ENCODE measurements around the gene RBM42. TPM values are rescaled to one million over a fixed set of nuclear protein-coding genes. Genes with fewer than 3 reads are reported as not detected.

Gene RBM42
- polyA plus RNA-seq, 6 donors from 2014 or later, result 30.6 to 71.1 (median 50.9) TPM

DNA sequence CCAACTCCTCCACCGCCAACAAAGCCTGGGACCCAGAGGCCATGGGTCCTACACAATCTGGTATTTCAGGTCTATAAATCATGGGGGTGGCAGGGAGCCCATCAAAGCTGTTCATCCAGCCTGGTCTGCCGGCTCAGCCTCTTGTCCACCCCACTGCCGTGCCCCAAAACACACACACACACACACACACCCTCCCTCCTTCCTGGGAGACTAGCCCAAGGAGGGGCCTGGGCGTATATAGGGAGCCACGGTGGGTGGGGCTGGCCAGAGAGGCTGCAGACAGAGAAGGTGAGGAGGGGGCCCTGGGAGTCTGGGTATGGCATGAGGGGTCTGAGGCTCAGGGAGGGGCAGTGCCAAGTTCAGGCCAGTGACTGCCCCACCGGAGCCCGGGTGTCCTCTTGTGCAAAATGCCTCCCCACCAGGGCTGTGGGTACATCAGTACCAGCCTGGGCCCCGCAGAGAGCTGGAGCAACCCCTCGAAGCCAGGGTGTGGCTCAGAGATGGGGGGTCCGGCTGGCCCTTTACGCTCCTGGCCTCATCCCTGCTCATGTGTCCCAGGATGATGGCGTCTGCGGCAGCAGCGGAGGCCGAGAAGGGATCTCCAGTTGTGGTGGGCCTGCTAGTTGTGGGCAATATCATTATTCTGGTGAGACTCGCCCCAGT is 37.5 kb downstream of the RBM42 start, which contains the start of gene UPK1A:
TSS of gene UPK1A (plus strand) at position 267 of the 663 bp plus-strand sequence. CDS start at position 563, 296 bp downstream.
- peaks cover 0 to 7% (median 0%) of the 10 kb centered on the region in 3 donors for H3K4me1 Mint-ChIP-seq
- H3K36me3 Mint-ChIP-seq, result no peaks in the 10 kb centered on the region
- peaks cover 0 to 16% (median 14%) of the 10 kb centered on the region in 3 donors for H3K27me3 Mint-ChIP-seq
- H3K4me3 Mint-ChIP-seq, result no peak within 1 kb of the TSS
- DNase-seq (no peak), ATAC-seq (ENCODE audit: low read depth in 2 of 2) (no peak)
- peak within 1 kb of the TSS in 1 of 6 donors; percentile 94 for H3K27ac Mint-ChIP-seq
- H3K9me3 Mint-ChIP-seq, result peaks cover 0 to 3% (median 0%) of the 10 kb centered on the region in 7 donors

GRCh38 chr19:35669566-35669965 is 40.7 kb downstream of the RBM42 start:
- ATAC-seq (ENCODE audit: low read depth in 2 of 2) (no peak), DNase-seq (no peak)
- Mint-ChIP-seq H3K27ac (peak overlapping the region in 1 of 6 donors; percentile 20), H3K36me3 (peaks cover 0 to 6% of the 10 kb centered on the region in 2 donors), H3K27me3 (peaks cover 18 to 42% (median 36%) of the 10 kb centered on the region in 3 donors), H3K4me1 (peaks cover 3 to 13% (median 7%) of the 10 kb centered on the region in 3 donors), H3K9me3 (peaks cover 0 to 3% (median 0%) of the 10 kb centered on the region in 7 donors), H3K4me3 (no peak overlapping the region)

GRCh38 chr19:35669974-35670373 is 41.1 kb downstream of the RBM42 start:
- peaks cover 18 to 44% (median 36%) of the 10 kb centered on the region in 3 donors for H3K27me3 Mint-ChIP-seq
- DNase-seq (no peak), ATAC-seq (ENCODE audit: low read depth in 2 of 2) (no peak)
- no peak overlapping the region for H3K4me3 Mint-ChIP-seq
- peaks cover 3 to 13% (median 7%) of the 10 kb centered on the region in 3 donors for H3K4me1 Mint-ChIP-seq
- H3K9me3 Mint-ChIP-seq, result peaks cover 0 to 3% (median 0%) of the 10 kb centered on the region in 7 donors
- H3K27ac Mint-ChIP-seq, result peak overlapping the region in 1 of 6 donors; percentile 20
- peaks cover 0 to 6% of the 10 kb centered on the region in 2 donors for H3K36me3 Mint-ChIP-seq

DNA sequence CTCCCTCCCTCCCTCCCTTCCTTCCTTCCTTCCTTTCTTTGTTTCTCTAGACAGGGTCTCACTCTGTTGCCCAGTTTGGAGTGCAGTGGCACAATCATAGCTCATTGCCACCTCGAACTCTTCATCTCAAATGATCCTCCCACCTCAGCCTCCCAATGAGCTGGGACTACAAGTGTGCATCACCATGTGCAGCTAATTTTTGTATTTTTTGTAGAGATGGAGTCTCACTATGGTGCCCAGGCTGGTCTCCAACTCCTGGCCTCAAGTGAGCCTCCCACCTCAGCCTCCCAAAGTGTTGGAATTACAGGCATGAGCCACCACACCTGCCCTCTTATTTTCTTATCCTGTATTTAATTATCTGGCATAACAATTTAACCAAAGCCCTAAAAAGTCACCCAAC is 41.9 kb downstream of the RBM42 start:
- Mint-ChIP-seq H3K9me3 (peaks cover 0 to 3% (median 0%) of the 10 kb centered on the region in 7 donors), H3K4me3 (no peak overlapping the region), H3K36me3 (peaks cover 0 to 6% of the 10 kb centered on the region in 2 donors), H3K4me1 (peaks cover 3 to 13% (median 7%) of the 10 kb centered on the region in 3 donors), H3K27me3 (peaks cover 18 to 46% (median 39%) of the 10 kb centered on the region in 3 donors), H3K27ac (no peak overlapping the region)
- DNase-seq (no peak), ATAC-seq (ENCODE audit: low read depth in 2 of 2) (no peak)

GRCh38 chr19:35671818-35672217 is 43.0 kb downstream of the RBM42 start:
- Mint-ChIP-seq H3K4me3 (no peak overlapping the region), H3K36me3 (peaks cover 0 to 6% of the 10 kb centered on the region in 2 donors), H3K27ac (no peak overlapping the region), H3K27me3 (peaks cover 18 to 56% (median 50%) of the 10 kb centered on the region in 3 donors), H3K4me1 (peaks cover 3 to 13% (median 7%) of the 10 kb centered on the region in 3 donors), H3K9me3 (peaks cover 0 to 3% (median 0%) of the 10 kb centered on the region in 7 donors)
- ATAC-seq (ENCODE audit: low read depth in 2 of 2) (no peak), DNase-seq (no peak)

GRCh38 chr19:35673121-35673804 is 44.4 kb downstream of the RBM42 start:
- DNase-seq (no peak), ATAC-seq (ENCODE audit: low read depth in 2 of 2) (peak; percentile 61 to 67)
- Mint-ChIP-seq H3K36me3 (peaks cover 0 to 6% of the 10 kb centered on the region in 2 donors), H3K27ac (no peak overlapping the region), H3K4me1 (peaks cover 3 to 10% (median 7%) of the 10 kb centered on the region in 3 donors), H3K4me3 (peak overlapping the region; percentile 61 to 79 (median 73)), H3K9me3 (peaks cover 0 to 4% (median 0%) of the 10 kb centered on the region in 7 donors), H3K27me3 (peaks cover 22 to 64% (median 58%) of the 10 kb centered on the region in 3 donors)

DNA sequence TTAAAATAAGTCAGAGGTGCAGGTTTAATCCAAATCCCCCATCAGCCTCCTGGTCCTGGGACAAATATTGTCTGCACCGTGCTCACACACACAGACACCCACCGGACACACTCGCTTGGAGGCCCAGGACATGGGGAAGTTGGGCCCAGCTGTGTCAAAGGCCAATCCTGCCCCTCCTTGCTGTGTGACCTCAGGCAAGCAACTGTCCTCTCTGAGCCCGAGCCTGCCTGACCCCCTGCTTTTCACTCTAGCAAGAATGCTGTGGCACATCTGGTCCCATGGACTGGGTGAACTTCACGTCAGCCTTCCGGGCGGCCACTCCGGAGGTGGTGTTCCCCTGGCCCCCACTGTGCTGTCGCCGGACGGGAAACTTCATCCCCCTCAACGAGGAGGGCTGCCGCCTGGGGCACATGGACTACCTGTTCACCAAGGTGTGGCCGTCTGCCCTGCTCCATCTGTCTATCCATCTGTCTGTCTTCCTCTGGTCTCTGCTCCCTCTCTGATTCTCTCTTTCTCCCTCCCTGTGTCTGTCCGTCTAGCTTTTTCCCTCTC is 46.8 kb downstream of the RBM42 start:
- DNase-seq (no peak), ATAC-seq (ENCODE audit: low read depth in 2 of 2) (no peak)
- Mint-ChIP-seq H3K36me3 (peaks cover 0 to 6% of the 10 kb centered on the region in 2 donors), H3K4me1 (peaks cover 3 to 7% (median 6%) of the 10 kb centered on the region in 3 donors), H3K27ac (no peak overlapping the region), H3K9me3 (peaks cover 0 to 4% (median 0%) of the 10 kb centered on the region in 7 donors), H3K4me3 (peak overlapping the region in 1 of 8 donors; percentile 78), H3K27me3 (peaks cover 22 to 57% (median 47%) of the 10 kb centered on the region in 3 donors)

Other genes starting within 250 kb of the RBM42 start
- gene FFAR2, start 180.8 kb upstream of the RBM42 start, polyA plus RNA-seq (ENCODE audit: low read depth in 6 of 6), result not detected
- not detected for gene KRTDAP, start 138.6 kb upstream of the RBM42 start, polyA plus RNA-seq (ENCODE audit: low read depth in 6 of 6)
- gene DMKN, start 115.4 kb upstream of the RBM42 start, polyA plus RNA-seq (ENCODE audit: low read depth in 6 of 6), result 1 to 10 TPM in 2 of 6 donors, not detected in 4; 2.6 to 3.1 TPM
- gene SBSN, start 100.7 kb upstream of the RBM42 start, polyA plus RNA-seq (ENCODE audit: low read depth in 6 of 6), result not detected
- not detected for gene GAPDHS, start 95.6 kb upstream of the RBM42 start, polyA plus RNA-seq (ENCODE audit: low read depth in 6 of 6)
- 100 to 1,000 TPM; 153 to 293 (median 162) TPM for gene TMEM147, start 83.4 kb upstream of the RBM42 start, polyA plus RNA-seq (ENCODE audit: low read depth in 6 of 6)
- not detected for gene ATP4A, start 65.4 kb upstream of the RBM42 start, polyA plus RNA-seq (ENCODE audit: low read depth in 6 of 6)
- not detected for gene PMIS2, start 42.9 kb upstream of the RBM42 start, polyA plus RNA-seq (ENCODE audit: low read depth in 6 of 6)
- gene HAUS5, start 16.3 kb upstream of the RBM42 start, polyA plus RNA-seq (ENCODE audit: low read depth in 6 of 6), result 1 to 10 TPM; 6.7 to 9.8 (median 8.6) TPM
- under 1 TPM in 1 of 6 donors, not detected in 5; 0.61 TPM for gene ETV2, start 12.7 kb downstream of the RBM42 start, polyA plus RNA-seq (ENCODE audit: low read depth in 6 of 6)
- gene COX6B1, start 19.3 kb downstream of the RBM42 start, polyA plus RNA-seq (ENCODE audit: low read depth in 6 of 6), result 100 to 1,000 TPM; 623 to 732 (median 678) TPM
- gene UPK1A, start 37.5 kb downstream of the RBM42 start, polyA plus RNA-seq (ENCODE audit: low read depth in 6 of 6), result not detected
- gene ZBTB32, start 75.5 kb downstream of the RBM42 start, polyA plus RNA-seq (ENCODE audit: low read depth in 6 of 6), result 1 to 10 TPM in 1 of 6 donors, under 1 TPM in 4, not detected in 1; 0.21 to 1.3 (median 0.70) TPM
- 1 to 10 TPM in 2 of 6 donors, under 1 TPM in 4; 0.35 to 2.2 (median 0.76) TPM for gene KMT2B, start 89.0 kb downstream of the RBM42 start, polyA plus RNA-seq (ENCODE audit: low read depth in 6 of 6)
- 100 to 1,000 TPM; 114 to 195 (median 134) TPM for gene IGFLR1, start 113.4 kb downstream of the RBM42 start, polyA plus RNA-seq (ENCODE audit: low read depth in 6 of 6)
- 10 to 100 TPM; 26.1 to 41.0 (median 32.5) TPM for gene U2AF1L4, start 116.4 kb downstream of the RBM42 start, polyA plus RNA-seq (ENCODE audit: low read depth in 6 of 6)
- gene PSENEN, start 116.6 kb downstream of the RBM42 start, polyA plus RNA-seq (ENCODE audit: low read depth in 6 of 6), result 100 to 1,000 TPM in 2 of 6 donors, 10 to 100 TPM in 4; 82.4 to 105 (median 94.3) TPM
- gene LIN37, start 119.5 kb downstream of the RBM42 start, polyA plus RNA-seq (ENCODE audit: low read depth in 6 of 6), result 10 to 100 TPM in 3 of 6 donors, 1 to 10 TPM in 3; 8.1 to 17.9 (median 11.1) TPM
- not detected for gene HSPB6, start 128.0 kb downstream of the RBM42 start, polyA plus RNA-seq (ENCODE audit: low read depth in 6 of 6)
- gene PROSER3, start 129.1 kb downstream of the RBM42 start, polyA plus RNA-seq (ENCODE audit: low read depth in 6 of 6), result 10 to 100 TPM in 1 of 6 donors, 1 to 10 TPM in 4, not detected in 1; 3.2 to 13.9 (median 9.0) TPM
- under 1 TPM in 1 of 6 donors, not detected in 5; 0.58 TPM for gene ARHGAP33, start 146.5 kb downstream of the RBM42 start, polyA plus RNA-seq (ENCODE audit: low read depth in 6 of 6)
- gene PRODH2, start 183.8 kb downstream of the RBM42 start, polyA plus RNA-seq (ENCODE audit: low read depth in 6 of 6), result not detected
- gene NPHS1, start 223.5 kb downstream of the RBM42 start, polyA plus RNA-seq (ENCODE audit: low read depth in 6 of 6), result not detected
- not detected for gene KIRREL2, start 227.9 kb downstream of the RBM42 start, polyA plus RNA-seq (ENCODE audit: low read depth in 6 of 6)
- gene APLP1, start 239.5 kb downstream of the RBM42 start, polyA plus RNA-seq (ENCODE audit: low read depth in 6 of 6), result not detected